Esophagus (tissue), 2 donors: ENCODE results near the gene TBP. TPM values are rescaled to one million over a fixed set of nuclear protein-coding genes. Genes with fewer than 3 reads are reported as not detected.
"Not testable (repeated sequence)": the region's sequence is repeated elsewhere in the genome, so short reads cannot be mapped to it uniquely, and the experiment has no call there.

ENCODE experiments used
- H3K27ac ChIP-seq, 2 donors: one replicate each; pipeline ENCODE4 v1.5.1; 2013; ENCODE audit warnings: low read depth in 2 of 2, mild to moderate bottlenecking in 2 of 2, inconsistent platforms in 1 of 2, low read length in 1 of 2, moderate library complexity in 1 of 2
- H3K27me3 ChIP-seq, 2 donors: one replicate each; pipeline ENCODE4 v1.6.1; 2013; ENCODE audit warnings: low read length in 2 of 2, control low read depth in 1 of 2, mild to moderate bottlenecking in 1 of 2; ENCODE audit not compliant: insufficient read depth in 2 of 2, control insufficient read depth in 1 of 2
- H3K36me3 ChIP-seq, 2 donors: one replicate each; pipeline ENCODE4 v1.6.1; 2013; ENCODE audit warnings: low read length in 1 of 2; ENCODE audit not compliant: control insufficient read depth in 2 of 2, insufficient read depth in 2 of 2
- H3K4me1 ChIP-seq, 2 donors: one replicate each; pipeline ENCODE4 v1.6.1; 2013; ENCODE audit warnings: low read length in 1 of 2; ENCODE audit not compliant: control insufficient read depth in 2 of 2, insufficient read depth in 2 of 2
- H3K4me3 ChIP-seq, 2 donors: one replicate each; pipeline ENCODE4 v1.5.1; 2013; ENCODE audit warnings: low read length in 2 of 2, mild to moderate bottlenecking in 2 of 2, low read depth in 1 of 2, moderate library complexity in 1 of 2
- H3K9me3 ChIP-seq, 2 donors: one replicate each; pipeline ENCODE4 v1.6.1; 2013; ENCODE audit warnings: mild to moderate bottlenecking in 2 of 2, low read depth in 1 of 2, low read length in 1 of 2, moderate library complexity in 1 of 2; ENCODE audit not compliant: control insufficient read depth in 2 of 2, insufficient read depth in 1 of 2
- WGBS, 2 donors: extraction: QIAGEN DNeasy Blood & Tissue Kit; methylation state at CpG; one replicate each; pipeline ENCODE4 v1.1.7; 2013; 5-methylcytosine and 5-hydroxymethylcytosine counted together
- polyA plus RNA-seq, 2 donors: library from polyadenylated mRNA; stranded (reverse); fragments of 200-250 nt; gene quantifications; one replicate each; pipeline ENCODE4 v1.2.3, GENCODE V29; 2013
- donor health status: healthy with polysubstance abuse.
- donor health status: Bipolar disorder and iron deficiency.

The TBP gene
- polyA plus RNA-seq, 2 donors, result 5.7 to 7.2 TPM

GRCh38 chr6:170584954-170585498, 30.9 kb downstream of the TBP start:
- 3 to 4% methylated on average over 6 of the region's 6 CpGs for WGBS, 2 donors
- Histone ChIP-seq H3K4me1 (peaks cover 0 to 2% of the 10 kb centered on the region in 2 donors), H3K27ac (peak overlapping the region; percentile 94 to 95), H3K27me3 (no peaks in the 10 kb centered on the region), H3K4me3 (peak overlapping the region; percentile 83 to 90), H3K36me3 (no peaks in the 10 kb centered on the region), H3K9me3 (no peaks in the 10 kb centered on the region)

- no peak overlapping the region for H3K4me3 ChIP-seq
- no peaks in the 10 kb centered on the region for H3K36me3 ChIP-seq
- no peak overlapping the region for H3K27ac ChIP-seq
- peaks cover 0 to 3% of the 10 kb centered on the region in 2 donors for H3K9me3 ChIP-seq
- no peaks in the 10 kb centered on the region for H3K27me3 ChIP-seq
- 84% methylated on average over 1 of the region's 1 CpG for WGBS, 2 donors
- no peaks in the 10 kb centered on the region for H3K4me1 ChIP-seq
Measured at GRCh38 chr6:170590725-170591124, 36.6 kb downstream of the TBP start.

- Histone ChIP-seq H3K4me3 (no peak overlapping the region), H3K27me3 (no peaks in the 10 kb centered on the region), H3K9me3 (peaks cover 0 to 3% of the 10 kb centered on the region in 2 donors), H3K36me3 (no peaks in the 10 kb centered on the region), H3K4me1 (no peaks in the 10 kb centered on the region), H3K27ac (no peak overlapping the region)
Measured at GRCh38 chr6:170596426-170596825, 42.3 kb downstream of the TBP start.

GRCh38 chr6:170597278-170597677, 43.1 kb downstream of the TBP start:
- no peak overlapping the region for H3K4me3 ChIP-seq
- H3K9me3 ChIP-seq, result peaks cover 0 to 3% of the 10 kb centered on the region in 2 donors
- H3K27me3 ChIP-seq, result no peaks in the 10 kb centered on the region
- H3K36me3 ChIP-seq, result no peaks in the 10 kb centered on the region
- no peaks in the 10 kb centered on the region for H3K4me1 ChIP-seq
- H3K27ac ChIP-seq, result no peak overlapping the region

- no peaks in the 10 kb centered on the region for H3K36me3 ChIP-seq
- H3K4me1 ChIP-seq, result no peaks in the 10 kb centered on the region
- H3K27me3 ChIP-seq, result peaks cover 0 to 2% of the 10 kb centered on the region in 2 donors
- no peak overlapping the region for H3K27ac ChIP-seq
- 64 to 76% methylated on average over 6 of the region's 6 CpGs for WGBS, 2 donors
- H3K9me3 ChIP-seq, result no peaks in the 10 kb centered on the region
- no peak overlapping the region for H3K4me3 ChIP-seq
Measured at GRCh38 chr6:170605574-170606259, 51.5 kb downstream of the TBP start.

- WGBS, 2 donors, result 80 to 85% methylated on average over 8 of the region's 8 CpGs
- not testable (repeated sequence) for H3K27me3 ChIP-seq
Measured at GRCh38 chr6:170609225-170609624, 55.1 kb downstream of the TBP start.

GRCh38 chr6:170612256-170612804, 58.2 kb downstream of the TBP start:
- H3K36me3 ChIP-seq, H3K9me3 ChIP-seq, H3K27ac ChIP-seq, H3K4me1 ChIP-seq, H3K4me3 ChIP-seq, H3K27me3 ChIP-seq: not testable (repeated sequence)
- 2 to 4% methylated on average over 9 to 38 of the region's 55 CpGs for WGBS, 2 donors

More at GRCh38 chr6:170609225-170609624, 55.1 kb downstream of the TBP start:
- H3K9me3 ChIP-seq, H3K27ac ChIP-seq, H3K4me3 ChIP-seq, H3K4me1 ChIP-seq, H3K36me3 ChIP-seq: not testable (repeated sequence)

- H3K36me3 ChIP-seq, H3K4me3 ChIP-seq, H3K27me3 ChIP-seq, H3K27ac ChIP-seq, H3K4me1 ChIP-seq, H3K9me3 ChIP-seq: not testable (repeated sequence)
- WGBS, 2 donors, result no CpG with 5 or more reads among the region's 1 CpG
Measured at GRCh38 chr6:170616020-170616554, 61.9 kb downstream of the TBP start.
